Osteocyte (in vitro differentiated cells): ENCODE data around the gene TMIGD3. TPM values are rescaled to one million over a fixed set of nuclear protein-coding genes. Genes with fewer than 3 reads are reported as not detected.

Experiments
- DNase-seq: peaks from one replicate; pipeline ENCODE4 v3.0.0; 2021; ENCODE audit warnings: mixed read lengths; ENCODE audit not compliant: unreplicated experiment; ENCODE audit errors: extremely low spot score
- H3K27ac Mint-ChIP-seq: one replicate; pipeline ENCODE4 v1.8.0; 2021; ENCODE audit warnings: mild to moderate bottlenecking, mixed read lengths; ENCODE audit not compliant: unreplicated experiment
- H3K27me3 Mint-ChIP-seq: one replicate; pipeline ENCODE4 v1.8.0; 2021; ENCODE audit warnings: mixed read lengths; ENCODE audit not compliant: unreplicated experiment
- H3K36me3 Mint-ChIP-seq: one replicate; pipeline ENCODE4 v1.8.0; 2021; ENCODE audit warnings: mixed read lengths; ENCODE audit not compliant: unreplicated experiment
- H3K4me1 Mint-ChIP-seq: one replicate; pipeline ENCODE4 v1.8.0; 2021; ENCODE audit warnings: mixed read lengths; ENCODE audit not compliant: unreplicated experiment
- H3K4me3 Mint-ChIP-seq: one replicate; pipeline ENCODE4 v1.8.0; 2021; ENCODE audit warnings: mild to moderate bottlenecking, moderate library complexity, mixed read lengths; ENCODE audit not compliant: unreplicated experiment
- H3K9me3 Mint-ChIP-seq: one replicate; pipeline ENCODE4 v1.8.0; 2021; ENCODE audit warnings: mixed read lengths; ENCODE audit not compliant: unreplicated experiment
- CTCF ChIP-seq: fragments of 200-600 bp; sonication (generic); IDR thresholded peaks from 2 replicates; pipeline ENCODE4 v1.5.0; 2021; ENCODE audit warnings: antibody characterized with exemption, mild to moderate bottlenecking, moderate library complexity
- total RNA-seq: library from RNA; stranded (reverse); gene quantifications from 2 replicates; pipeline ENCODE4 v1.2.1, GENCODE V29; 2021

The TMIGD3 gene
- total RNA-seq, 1 donor from 2014 or later, result not detected

DNA sequence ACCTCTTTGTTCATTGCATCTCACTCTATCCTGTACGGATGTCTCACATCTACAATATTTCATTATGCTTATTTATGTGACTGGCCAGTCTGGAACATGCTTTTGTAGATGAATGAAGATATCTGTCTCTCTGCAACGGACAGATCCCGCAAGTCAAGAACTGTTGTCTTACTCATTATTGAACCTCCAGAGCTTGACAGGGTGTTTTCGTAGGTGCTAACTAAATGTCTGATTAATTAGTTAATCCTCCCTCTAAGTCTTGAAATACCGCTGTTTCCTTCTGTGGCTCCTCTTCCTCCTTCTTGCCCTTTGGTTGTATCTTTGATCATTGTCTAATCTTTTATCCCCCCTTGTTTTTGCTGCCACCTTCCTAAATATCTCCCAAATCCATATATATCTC is 32.8 kb downstream of the TMIGD3 start:
- Mint-ChIP-seq H3K27me3 (no peaks in the 10 kb centered on the region), H3K9me3 (no peaks in the 10 kb centered on the region)
- TF ChIP-seq CTCF, result no peak

DNA sequence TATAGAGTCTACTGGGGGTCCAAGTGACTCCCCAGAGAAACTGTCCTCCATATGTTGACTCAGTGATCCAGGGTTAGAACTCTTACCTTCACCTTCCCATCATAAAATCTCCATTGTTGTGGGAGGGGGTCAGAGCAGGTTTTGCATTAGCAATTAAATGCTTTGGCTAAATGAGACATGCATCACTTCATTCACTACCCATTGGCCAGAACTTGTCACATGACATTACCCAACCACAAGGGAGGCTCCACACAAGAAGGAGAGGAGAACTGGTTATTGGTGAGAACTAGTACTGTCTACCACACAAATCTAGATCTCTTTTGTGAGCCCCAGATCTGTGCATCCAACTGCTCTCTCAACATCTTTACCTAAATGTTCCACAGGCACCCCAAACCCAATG is 33.9 kb downstream of the TMIGD3 start:
- no peak overlapping the region for H3K27ac Mint-ChIP-seq
- no peaks in the 10 kb centered on the region for H3K27me3 Mint-ChIP-seq
- H3K4me3 Mint-ChIP-seq, result no peak overlapping the region
- peaks cover 9% of the 10 kb centered on the region for H3K4me1 Mint-ChIP-seq
- H3K36me3 Mint-ChIP-seq, result peaks cover 8% of the 10 kb centered on the region
- no peaks in the 10 kb centered on the region for H3K9me3 Mint-ChIP-seq
- DNase-seq, result no peak
- no peak for TF ChIP-seq CTCF

More for the DNA sequence above, 32.8 kb downstream of the TMIGD3 start:
- H3K27ac Mint-ChIP-seq, result no peak overlapping the region
- H3K4me1 Mint-ChIP-seq, result peaks cover 10% of the 10 kb centered on the region
- no peak for DNase-seq
- no peak overlapping the region for H3K4me3 Mint-ChIP-seq
- H3K36me3 Mint-ChIP-seq, result peaks cover 4% of the 10 kb centered on the region

DNA sequence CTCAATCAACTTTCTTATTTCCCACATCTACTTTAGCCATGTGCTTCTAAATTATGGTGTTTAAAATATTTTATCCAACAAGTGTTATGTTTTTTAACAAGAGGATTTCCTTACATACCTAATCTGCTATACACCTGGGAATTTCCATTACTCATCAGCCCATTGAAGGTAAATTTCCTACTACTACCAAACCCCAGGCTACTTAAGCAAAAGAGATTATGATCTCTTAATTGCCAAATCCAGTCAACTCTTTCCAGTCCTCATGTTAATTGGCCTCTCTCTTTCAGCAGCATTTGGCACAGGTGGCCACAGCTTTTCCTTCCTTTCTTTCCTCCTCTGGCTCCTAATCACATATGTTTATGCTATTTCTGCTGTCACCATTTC is 34.7 kb downstream of the TMIGD3 start:
- Mint-ChIP-seq H3K4me3 (no peak overlapping the region), H3K27ac (no peak overlapping the region), H3K9me3 (no peaks in the 10 kb centered on the region), H3K36me3 (peaks cover 12% of the 10 kb centered on the region), H3K4me1 (peaks cover under 1% of the 10 kb centered on the region), H3K27me3 (no peaks in the 10 kb centered on the region)
- TF ChIP-seq CTCF, result no peak
- DNase-seq, result no peak

- Mint-ChIP-seq H3K4me3 (no peak overlapping the region), H3K4me1 (peaks cover 4% of the 10 kb centered on the region), H3K9me3 (no peaks in the 10 kb centered on the region), H3K36me3 (peaks cover 14% of the 10 kb centered on the region), H3K27me3 (no peaks in the 10 kb centered on the region), H3K27ac (no peak overlapping the region)
- no peak for DNase-seq
- TF ChIP-seq CTCF, result no peak
Measured at GRCh38 chr1:111467865-111468716, 35.3 kb downstream of the TMIGD3 start.

- Mint-ChIP-seq H3K9me3 (no peaks in the 10 kb centered on the region), H3K27me3 (no peaks in the 10 kb centered on the region), H3K4me3 (no peak overlapping the region), H3K36me3 (peaks cover 23% of the 10 kb centered on the region), H3K27ac (no peak overlapping the region), H3K4me1 (peaks cover 5% of the 10 kb centered on the region)
- no peak for DNase-seq
- TF ChIP-seq CTCF, result no peak
Measured at GRCh38 chr1:111466480-111466879, 37.0 kb downstream of the TMIGD3 start.
